GM12872 (cell line): Measurements from ENCODE around the gene FGD4.

Source experiments
- CTCF ChIP-seq: IDR thresholded peaks from 3 replicates; pipeline ENCODE4 v1.5.1; 2011; ENCODE audit warnings: low read depth, mild to moderate bottlenecking, low read length, moderate library complexity; ENCODE audit not compliant: insufficient read depth

Gene FGD4

GRCh38 chr12:32589165-32589865, 190.0 kb downstream of the FGD4 start:
- no peak for TF ChIP-seq CTCF

DNA sequence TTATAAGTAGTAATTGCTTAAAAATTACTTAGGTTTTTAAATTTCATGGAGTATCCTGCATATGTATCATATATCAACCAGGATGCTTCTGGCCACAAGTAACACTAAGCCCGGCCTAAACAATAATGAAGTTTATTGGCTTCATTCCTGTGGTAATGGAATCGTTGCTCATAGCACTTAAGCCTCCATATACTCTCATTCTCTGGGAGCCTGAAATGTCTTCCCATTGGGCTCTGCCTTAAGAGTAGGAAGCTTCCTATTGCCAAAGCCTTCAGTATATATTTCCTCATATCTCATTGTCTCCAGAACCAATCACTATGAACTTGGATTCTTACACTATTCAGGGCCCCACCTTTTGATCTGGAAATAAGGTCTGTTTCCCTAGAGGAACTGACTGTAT, 195.9 kb downstream of the FGD4 start:
- TF ChIP-seq CTCF: no peak

- no peak for TF ChIP-seq CTCF
These were observed 196.7 kb downstream of the FGD4 start for GRCh38 chr12:32596030-32596429.

DNA sequence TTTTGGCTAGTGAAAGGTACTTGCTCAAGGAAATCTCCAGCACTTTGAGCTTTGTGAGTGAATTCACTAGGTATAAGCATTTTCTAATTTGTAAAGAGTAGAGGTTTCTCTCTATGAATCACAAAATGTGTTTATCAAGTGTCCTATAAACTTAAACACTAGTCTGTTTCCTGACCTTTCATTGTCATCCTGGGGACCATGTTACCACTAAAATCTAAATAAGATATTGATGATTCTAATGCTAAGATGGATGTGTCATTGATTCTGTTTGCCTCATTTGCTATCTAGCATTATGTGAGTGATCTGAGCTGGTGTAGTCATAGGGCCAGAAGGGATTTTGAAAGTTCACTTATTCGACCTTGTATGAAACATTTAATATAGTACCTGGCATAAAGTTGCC, 199.3 kb downstream of the FGD4 start:
- no peak for TF ChIP-seq CTCF

DNA sequence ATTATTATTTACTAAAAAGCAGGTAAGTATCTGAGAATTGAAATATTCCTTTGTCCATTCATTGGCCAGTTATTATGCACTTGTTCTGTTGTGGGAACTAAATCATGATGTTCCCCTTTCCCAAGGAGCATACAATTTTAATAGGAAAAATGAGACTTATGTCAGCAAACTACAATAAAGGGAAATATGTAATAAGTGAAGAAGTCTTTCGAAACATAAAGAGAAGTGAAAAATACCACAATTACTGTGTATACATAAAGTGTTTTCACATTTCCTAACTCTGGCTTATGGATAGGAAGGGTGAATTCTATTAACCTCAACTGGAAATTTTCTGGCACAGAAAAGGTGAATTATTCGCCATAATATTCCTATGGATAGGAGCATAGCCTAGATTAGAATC, 201.3 kb downstream of the FGD4 start:
- TF ChIP-seq CTCF: no peak

DNA sequence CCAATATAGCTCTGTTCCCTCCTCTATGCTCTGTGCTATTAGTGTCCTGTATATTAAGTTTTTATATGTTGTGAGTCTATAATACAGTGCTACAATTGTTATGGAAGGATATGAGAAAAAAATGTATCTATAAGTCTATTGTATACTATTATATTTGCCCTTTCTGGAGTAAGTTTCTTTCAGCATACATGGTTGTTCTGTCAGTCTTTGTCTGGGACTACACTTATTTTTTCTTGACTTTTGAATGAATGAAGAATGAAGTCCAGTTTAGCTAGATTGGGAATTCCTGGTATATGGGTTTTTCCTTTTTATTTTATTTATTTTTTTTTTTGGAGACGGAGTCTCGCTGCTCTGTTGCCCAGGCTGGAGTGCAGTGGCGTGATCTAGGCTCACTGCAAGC, 203.7 kb downstream of the FGD4 start:
- TF ChIP-seq CTCF: no peak

DNA sequence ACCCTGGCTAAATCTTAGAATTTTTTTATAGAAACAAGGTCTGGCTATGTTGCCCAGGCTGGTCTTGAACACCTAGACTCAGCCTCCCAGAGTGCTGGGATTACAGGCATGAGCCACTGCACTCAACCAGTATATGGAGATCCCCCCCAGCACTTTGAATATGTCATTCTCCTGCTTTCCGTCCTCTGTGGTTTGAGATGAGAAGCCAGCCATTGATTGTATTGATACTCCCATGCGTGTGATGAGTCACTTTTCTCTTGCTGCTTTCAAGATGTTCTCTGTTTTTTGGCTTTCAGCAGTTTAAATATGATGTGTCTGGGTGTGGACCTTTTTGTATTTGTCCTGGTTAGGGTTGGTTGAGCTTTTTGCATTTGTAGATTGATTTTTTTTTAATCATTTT, 204.5 kb downstream of the FGD4 start:
- TF ChIP-seq CTCF: no peak
